GM18951 (cell line): ENCODE data around the gene TRPV4.

ENCODE experiments used
- POLR2A ChIP-seq: IDR thresholded peaks from 4 replicates; pipeline ENCODE4 v1.6.1; 2011; ENCODE audit warnings: mild to moderate bottlenecking; ENCODE audit not compliant: insufficient read length, insufficient read depth; ENCODE audit errors: extremely low read depth
- in situ Hi-C: fragments of 300-500 bp; cut with MboI; formaldehyde crosslinking; loops from one replicate; pipeline ENCODE4 v1.12.0; 2022; ENCODE audit warnings: low sequenced_read_pairs, mixed read lengths, inconsistent platforms; ENCODE audit not compliant: unreplicated experiment

TRPV4 gene

GRCh38 chr12:109845824-109846205 is 12.6 kb upstream of the TRPV4 start:
- in situ Hi-C loops, result no loop called here

GRCh38 chr12:109844983-109845823 is 12.0 kb upstream of the TRPV4 start:
- TF ChIP-seq POLR2A, result no peak
- in situ Hi-C loops, result no loop called here

More at GRCh38 chr12:109845824-109846205, 12.6 kb upstream of the TRPV4 start:
- no peak for TF ChIP-seq POLR2A

GRCh38 chr12:109844091-109844490 is 10.9 kb upstream of the TRPV4 start:
- TF ChIP-seq POLR2A, result no peak
- in situ Hi-C loops, result no loop called here

GRCh38 chr12:109842021-109842420 is 8.8 kb upstream of the TRPV4 start:
- in situ Hi-C loops, result no loop called here
- no peak for TF ChIP-seq POLR2A

- in situ Hi-C loops, result no loop called here
- no peak for TF ChIP-seq POLR2A
These were observed 8.2 kb upstream of the TRPV4 start for GRCh38 chr12:109841356-109841755.

GRCh38 chr12:109840305-109841074 is 7.3 kb upstream of the TRPV4 start:
- no peak for TF ChIP-seq POLR2A
- in situ Hi-C loops, result no loop called here

GRCh38 chr12:109839444-109839843 is 6.2 kb upstream of the TRPV4 start:
- TF ChIP-seq POLR2A, result no peak
- in situ Hi-C loops, result no loop called here

GRCh38 chr12:109836916-109837315 is 3.7 kb upstream of the TRPV4 start:
- no peak for TF ChIP-seq POLR2A
- in situ Hi-C loops, result no loop called here

GRCh38 chr12:109835827-109836226 is 2.6 kb upstream of the TRPV4 start:
- in situ Hi-C loops, result no loop called here
- no peak for TF ChIP-seq POLR2A

- in situ Hi-C loops, result no loop called here
- no peak for TF ChIP-seq POLR2A
These were observed 474 bp downstream of the TRPV4 start for GRCh38 chr12:109832541-109833306.

- TF ChIP-seq POLR2A, result no peak
- in situ Hi-C loops, result no loop called here
These were observed 1.3 kb downstream of the TRPV4 start for GRCh38 chr12:109831929-109832328.

- in situ Hi-C loops, result no loop called here
- no peak for TF ChIP-seq POLR2A
These were observed 1.8 kb downstream of the TRPV4 start for GRCh38 chr12:109831365-109831764.

GRCh38 chr12:109830718-109831117 is 2.5 kb downstream of the TRPV4 start:
- in situ Hi-C loops, result no loop called here

More at GRCh38 chr12:109830718-109831117, 2.5 kb downstream of the TRPV4 start:
- TF ChIP-seq POLR2A, result no peak
